ENCODE data around the gene MAP2K3.

GRCh38 chr17:21252289-21252795 is 32.2 kb upstream of the MAP2K3 start:
- TF ChIP-seq POU6F1 (CRISPR knock-in tag; IDR thresholded peaks at IDR 0.05; ENCODE audit: borderline replicate concordance, low read depth) (no peak), PPARA (CRISPR knock-in tag; IDR thresholded peaks at IDR 0.05; ENCODE audit: borderline replicate concordance) (no peak), ZNF565 (CRISPR knock-in tag; conservative IDR thresholded peaks at IDR 0.05; ENCODE audit: low read depth) (no peak), PATZ1 (CRISPR knock-in tag; IDR thresholded peaks at IDR 0.05; ENCODE audit: borderline replicate concordance) (no peak), ZNF70 (CRISPR knock-in tag; IDR thresholded peaks at IDR 0.05) (no peak), RARB (CRISPR knock-in tag; IDR thresholded peaks at IDR 0.05) (no peak), SNAI2 (CRISPR knock-in tag; IDR thresholded peaks at IDR 0.05) (no peak), CREB5 (CRISPR knock-in tag; IDR thresholded peaks at IDR 0.05; ENCODE audit: low read depth) (no peak), GLIS3 (CRISPR knock-in tag; IDR thresholded peaks at IDR 0.05) (no peak), ARNTL (CRISPR knock-in tag; IDR thresholded peaks at IDR 0.05; ENCODE audit: borderline replicate concordance, low read depth) (no peak)
- TF ChIP-seq, protein P1, sequence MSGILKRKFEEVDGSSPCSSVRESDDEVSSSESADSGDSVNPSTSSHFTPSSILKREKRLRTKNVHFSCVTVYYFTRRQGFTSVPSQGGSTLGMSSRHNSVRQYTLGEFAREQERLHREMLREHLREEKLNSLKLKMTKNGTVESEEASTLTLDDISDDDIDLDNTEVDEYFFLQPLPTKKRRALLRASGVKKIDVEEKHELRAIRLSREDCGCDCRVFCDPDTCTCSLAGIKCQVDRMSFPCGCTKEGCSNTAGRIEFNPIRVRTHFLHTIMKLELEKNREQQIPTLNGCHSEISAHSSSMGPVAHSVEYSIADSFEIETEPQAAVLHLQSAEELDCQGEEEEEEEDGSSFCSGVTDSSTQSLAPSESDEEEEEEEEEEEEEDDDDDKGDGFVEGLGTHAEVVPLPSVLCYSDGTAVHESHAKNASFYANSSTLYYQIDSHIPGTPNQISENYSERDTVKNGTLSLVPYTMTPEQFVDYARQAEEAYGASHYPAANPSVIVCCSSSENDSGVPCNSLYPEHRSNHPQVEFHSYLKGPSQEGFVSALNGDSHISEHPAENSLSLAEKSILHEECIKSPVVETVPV (CRISPR knock-in tag; IDR thresholded peaks at IDR 0.05): no peak
